Endothelial cell of umbilical vein (primary cell): ENCODE results near the gene PBOV1. TPM values are rescaled to one million over a fixed set of nuclear protein-coding genes. Genes with fewer than 3 reads are reported as not detected.

ENCODE experiments used
- BruUV-seq: library from RNA; stranded (reverse); fragments of 400-500 nt; replicated peaks from 2 replicates; lab custom pipeline; 2021; lab: Mats Ljungman, UMichigan
- CTCF ChIA-PET: fragments of 300-600, 350-600 bp; sonication (Branson Sonifier 250); formaldehyde crosslinking; loops from one replicate; lab custom pipeline; 2021; ENCODE audit warnings: antibody characterized with exemption, inconsistent platforms; lab: Charles Lee
- POLR2A ChIA-PET: fragments of 300-600, 350-600 bp; sonication (Branson Sonifier 250); formaldehyde crosslinking; loops from one replicate; lab custom pipeline; 2021; ENCODE audit warnings: antibody characterized with exemption, inconsistent platforms; lab: Charles Lee
- DNase-seq: peaks from one replicate; pipeline ENCODE4 v3.0.0-alpha.2; 2011; ENCODE audit warnings: low read depth, low spot score
- FAIRE-seq: peaks from 2 replicates; lab custom pipeline; 2011; peaks lifted over from hg19 to GRCh38; lab: Jason Lieb, UNC
- H2AFZ ChIP-seq: 2 replicates; pipeline ENCODE4 v1.6.0; 2012; ENCODE audit warnings: low read depth, low read length, control low read depth, inconsistent platforms
- H3K27ac ChIP-seq: 2 replicates; pipeline ENCODE4 v1.5.1; 2011; ENCODE audit warnings: low read depth, mild to moderate bottlenecking, control low read depth, low read length, moderate library complexity; ENCODE audit not compliant: insufficient read depth
- H3K27me3 ChIP-seq, 2 experiments: 2 replicates each; pipeline versions ENCODE4 v1.6.0 to v1.6.1; 2011; ENCODE audit warnings: low read length in 2 of 2, mixed read lengths in 1 of 2; ENCODE audit not compliant: control insufficient read depth in 2 of 2, insufficient read depth in 2 of 2
- H3K36me3 ChIP-seq, 2 experiments: 2 replicates in 1 of 2; 3 replicates in 1 of 2; pipeline ENCODE4 v1.5.1; 2011; ENCODE audit warnings: low read length in 2 of 2, mild to moderate bottlenecking in 1 of 2, moderate library complexity in 1 of 2; ENCODE audit not compliant: control insufficient read depth in 2 of 2, insufficient read depth in 2 of 2; ENCODE audit errors: extremely low read depth in 1 of 2
- H3K4me1 ChIP-seq: 3 replicates; pipeline ENCODE4 v1.5.1; 2011; ENCODE audit warnings: mild to moderate bottlenecking, low read length; ENCODE audit not compliant: control insufficient read depth, insufficient read depth; ENCODE audit errors: extremely low read depth
- H3K4me2 ChIP-seq: 2 replicates; pipeline ENCODE4 v1.6.1; 2011; ENCODE audit warnings: low read length, control low read depth, mixed read lengths; ENCODE audit not compliant: insufficient read depth
- H3K4me3 ChIP-seq, 3 experiments: fragments of 200-600 bp in 1 of 3; sonication (generic), shearing (Covaris generic) in 1 of 3; replicated peaks in 1 of 3; 2 replicates each; pipeline ENCODE4 v1.5.1; 2011 to 2016; ENCODE audit warnings: control low read depth in 3 of 3, low read length in 3 of 3, mild to moderate bottlenecking in 2 of 3, inconsistent platforms in 1 of 3, low read depth in 1 of 3, moderate library complexity in 1 of 3; ENCODE audit not compliant: insufficient read depth in 1 of 3
- H3K79me2 ChIP-seq: 2 replicates; pipeline ENCODE4 v1.6.0; 2012; ENCODE audit warnings: low read length, inconsistent platforms; ENCODE audit not compliant: control insufficient read depth, insufficient read depth
- H3K9ac ChIP-seq: replicated peaks from 2 replicates; pipeline ENCODE3; 2011; ENCODE audit warnings: low read length, control low read depth; ENCODE audit not compliant: insufficient read depth; ENCODE audit errors: extremely low read depth
- H3K9me1 ChIP-seq: replicated peaks from 3 replicates; pipeline ENCODE4 v1.6.0; 2011; ENCODE audit warnings: mild to moderate bottlenecking, low read length; ENCODE audit not compliant: control insufficient read depth, insufficient read depth; ENCODE audit errors: extremely low read depth
- H3K9me3 ChIP-seq: replicated peaks from 2 replicates; pipeline ENCODE4 v1.5.1; 2012; ENCODE audit warnings: low read length, inconsistent platforms; ENCODE audit not compliant: control insufficient read depth, insufficient read depth
- H4K20me1 ChIP-seq: replicated peaks from 2 replicates; pipeline ENCODE3; 2011; ENCODE audit warnings: mild to moderate bottlenecking, low read length; ENCODE audit not compliant: control insufficient read depth, insufficient read depth; ENCODE audit errors: extremely low read depth
- EZH2 ChIP-seq: IDR thresholded peaks from 2 replicates; pipeline ENCODE4 v1.6.1; 2012; ENCODE audit warnings: borderline replicate concordance, low read depth, mild to moderate bottlenecking, moderate library complexity, low read length, inconsistent platforms; ENCODE audit not compliant: severe bottlenecking
- FOS ChIP-seq: IDR thresholded peaks from 2 replicates; pipeline ENCODE4 v1.6.1; 2011; ENCODE audit warnings: mild to moderate bottlenecking, low read length, moderate library complexity, borderline replicate concordance; ENCODE audit not compliant: insufficient read depth
- GATA2 ChIP-seq: IDR thresholded peaks from 2 replicates; pipeline ENCODE4 v1.7.0; 2011; ENCODE audit warnings: low read depth, mild to moderate bottlenecking, moderate library complexity, mixed read lengths, low read length; ENCODE audit not compliant: insufficient read length, insufficient read depth
- JUN ChIP-seq: IDR thresholded peaks from 2 replicates; pipeline ENCODE4 v1.6.1; 2011; ENCODE audit warnings: borderline replicate concordance, low read depth; ENCODE audit not compliant: insufficient read length, insufficient read depth
- MAX ChIP-seq: IDR thresholded peaks from 2 replicates; pipeline ENCODE4 v1.6.1; 2011; ENCODE audit not compliant: insufficient read depth, insufficient read length
- MYC ChIP-seq: IDR thresholded peaks from one replicate; pipeline ENCODE4 v1.6.1; 2011; ENCODE audit warnings: mild to moderate bottlenecking, low read depth, low read length
- POLR2A ChIP-seq: IDR thresholded peaks from 2 replicates; pipeline ENCODE4 v1.6.1; 2012; ENCODE audit warnings: low read depth, mild to moderate bottlenecking, control low read depth, low read length
- POLR2AphosphoS5 ChIP-seq: IDR thresholded peaks from 2 replicates; pipeline ENCODE4 v1.6.1; 2012; ENCODE audit warnings: low read depth, mild to moderate bottlenecking, control low read depth, low read length, moderate library complexity; ENCODE audit not compliant: insufficient read depth
- dilution Hi-C: fragments of 300-500 bp; cut with MboI; formaldehyde crosslinking; loops from one replicate; pipeline ENCODE4 v1.15.0; 2019; ENCODE audit warnings: low sequenced_read_pairs; ENCODE audit not compliant: extremely low pct_ligation_motif_present
- intact Hi-C: fragments of 100-400 bp; cut with micrococcal nuclease; formaldehyde crosslinking; loops from one replicate; pipeline ENCODE4 v1.10.0; 2022
- polyA plus RNA-seq, 4 experiments: library from polyadenylated mRNA; depleted of rRNA in 3 of 4; stranded (reverse) in 3 of 4; unstranded in 1 of 4; fragments of >200 nt; gene quantifications; 2 replicates each; pipeline versions ENCODE4 v1.2.1 to v1.2.3, GENCODE V29; 2011 to 2012; ENCODE audit warnings: missing spikeins in 1 of 4
- total RNA-seq: library from RNA; stranded (reverse); gene quantifications from 2 replicates; pipeline ENCODE4 v1.2.3, GENCODE V29; 2021
- TF ChIP-seq, protein P1 (sequence below), 2 donors: IDR thresholded peaks; 1 replicate in 1 of 2; 2 replicates in 1 of 2; pipeline ENCODE4 v1.5.1; 2011; ENCODE audit warnings: low read length in 2 of 2, mild to moderate bottlenecking in 2 of 2, moderate library complexity in 2 of 2, control low read depth in 1 of 2, inconsistent platforms in 1 of 2, low read depth in 1 of 2; ENCODE audit not compliant: insufficient read depth in 1 of 2; ENCODE audit errors: extremely low read depth in 1 of 2

Gene PBOV1
- total and polyA plus RNA-seq, 2 donors (not counting 3 experiments of a cell fraction or from before 2014, with no cell fraction given): not detected

- TF ChIP-seq FOS (no peak), EZH2 (no peak), MYC (no peak), POLR2A (no peak), GATA2 (no peak), MAX (no peak), JUN (no peak), POLR2AphosphoS5 (no peak)
- TF ChIP-seq, protein P1, sequence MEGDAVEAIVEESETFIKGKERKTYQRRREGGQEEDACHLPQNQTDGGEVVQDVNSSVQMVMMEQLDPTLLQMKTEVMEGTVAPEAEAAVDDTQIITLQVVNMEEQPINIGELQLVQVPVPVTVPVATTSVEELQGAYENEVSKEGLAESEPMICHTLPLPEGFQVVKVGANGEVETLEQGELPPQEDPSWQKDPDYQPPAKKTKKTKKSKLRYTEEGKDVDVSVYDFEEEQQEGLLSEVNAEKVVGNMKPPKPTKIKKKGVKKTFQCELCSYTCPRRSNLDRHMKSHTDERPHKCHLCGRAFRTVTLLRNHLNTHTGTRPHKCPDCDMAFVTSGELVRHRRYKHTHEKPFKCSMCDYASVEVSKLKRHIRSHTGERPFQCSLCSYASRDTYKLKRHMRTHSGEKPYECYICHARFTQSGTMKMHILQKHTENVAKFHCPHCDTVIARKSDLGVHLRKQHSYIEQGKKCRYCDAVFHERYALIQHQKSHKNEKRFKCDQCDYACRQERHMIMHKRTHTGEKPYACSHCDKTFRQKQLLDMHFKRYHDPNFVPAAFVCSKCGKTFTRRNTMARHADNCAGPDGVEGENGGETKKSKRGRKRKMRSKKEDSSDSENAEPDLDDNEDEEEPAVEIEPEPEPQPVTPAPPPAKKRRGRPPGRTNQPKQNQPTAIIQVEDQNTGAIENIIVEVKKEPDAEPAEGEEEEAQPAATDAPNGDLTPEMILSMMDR (IDR thresholded peaks at IDR 0.05; ENCODE audit: extremely low read depth in 1 of 2, insufficient read depth in 1 of 2, low read depth in 1 of 2, low read length in 2 of 2): no peak
- H3K27me3 ChIP-seq: no peaks in the 10 kb centered on the region
- H3K36me3 ChIP-seq: no peaks in the 10 kb centered on the region
- dilution Hi-C loops (no loop called here), intact Hi-C loops (no loop called here)
- H2AFZ ChIP-seq: no peak overlapping the region
- CTCF ChIA-PET: no interaction called here
- DNase-seq (no peak), FAIRE-seq (no peak)
- H3K4me1 ChIP-seq: peaks cover 15% of the 10 kb centered on the region
- no peaks in the 10 kb centered on the region for H3K9me3 ChIP-seq
- no peaks in the 10 kb centered on the region for H4K20me1 ChIP-seq
- no peak overlapping the region for H3K27ac ChIP-seq
- no peak overlapping the region for H3K9ac ChIP-seq
- no peaks in the 10 kb centered on the region for H3K79me2 ChIP-seq
- H3K4me2 ChIP-seq: no peak overlapping the region
- no peak overlapping the region for H3K4me3 ChIP-seq
- no peaks in the 10 kb centered on the region for H3K9me1 ChIP-seq
- BruUV-seq: no TSS peak
- POLR2A ChIA-PET: interaction anchor here (0.6 kb wide), 1 partner anchor 233 kb away, joined by 4 read pairs; no protein-coding TSS in a partner anchor
These were observed 11.9 kb upstream of the PBOV1 start for GRCh38 chr6:138230221-138230620.
